OCI-LY1 (cell line): ENCODE data around the gene KCNA10.

ENCODE experiments used
- EZH2 ChIP-seq: fragments of 200-600 bp; sonication (generic), shearing (Covaris generic); IDR thresholded peaks from 2 replicates; pipeline ENCODE4 v1.8.0; 2017; ENCODE audit warnings: borderline replicate concordance, mixed run types, mild to moderate bottlenecking, antibody characterized with exemption, low read length, moderate library complexity, mixed read lengths
- TF ChIP-seq, protein P1 (sequence below): fragments of 200-600 bp; sonication (generic), shearing (Covaris generic); IDR thresholded peaks from 2 replicates; pipeline ENCODE4 v1.5.1; 2017; ENCODE audit warnings: mild to moderate bottlenecking, antibody characterized with exemption, low read length, moderate library complexity, mixed read lengths

- TF ChIP-seq, protein P1, sequence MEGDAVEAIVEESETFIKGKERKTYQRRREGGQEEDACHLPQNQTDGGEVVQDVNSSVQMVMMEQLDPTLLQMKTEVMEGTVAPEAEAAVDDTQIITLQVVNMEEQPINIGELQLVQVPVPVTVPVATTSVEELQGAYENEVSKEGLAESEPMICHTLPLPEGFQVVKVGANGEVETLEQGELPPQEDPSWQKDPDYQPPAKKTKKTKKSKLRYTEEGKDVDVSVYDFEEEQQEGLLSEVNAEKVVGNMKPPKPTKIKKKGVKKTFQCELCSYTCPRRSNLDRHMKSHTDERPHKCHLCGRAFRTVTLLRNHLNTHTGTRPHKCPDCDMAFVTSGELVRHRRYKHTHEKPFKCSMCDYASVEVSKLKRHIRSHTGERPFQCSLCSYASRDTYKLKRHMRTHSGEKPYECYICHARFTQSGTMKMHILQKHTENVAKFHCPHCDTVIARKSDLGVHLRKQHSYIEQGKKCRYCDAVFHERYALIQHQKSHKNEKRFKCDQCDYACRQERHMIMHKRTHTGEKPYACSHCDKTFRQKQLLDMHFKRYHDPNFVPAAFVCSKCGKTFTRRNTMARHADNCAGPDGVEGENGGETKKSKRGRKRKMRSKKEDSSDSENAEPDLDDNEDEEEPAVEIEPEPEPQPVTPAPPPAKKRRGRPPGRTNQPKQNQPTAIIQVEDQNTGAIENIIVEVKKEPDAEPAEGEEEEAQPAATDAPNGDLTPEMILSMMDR = no peak
- no peak for TF ChIP-seq EZH2
These were observed 29.6 kb downstream of the KCNA10 start for GRCh38 chr1:110489406-110489805.
